H1 (cell line): ENCODE results near the gene HOXB3.

ENCODE experiments used
- CEBPB ChIP-seq: IDR thresholded peaks from 2 replicates; pipeline ENCODE4 v1.6.1; 2012; ENCODE audit warnings: low read depth, low read length
- CHD1 ChIP-seq: IDR thresholded peaks from 2 replicates; pipeline ENCODE4 v1.6.1; 2012; ENCODE audit warnings: low read depth, low read length, improper control_type of control experiment
- EP300 ChIP-seq, 2 experiments: IDR thresholded peaks; 1 replicate in 1 of 2; 2 replicates in 1 of 2; pipeline ENCODE4 v1.6.1; 2011 to 2012; ENCODE audit warnings: low read depth in 2 of 2, low read length in 2 of 2, mild to moderate bottlenecking in 2 of 2, borderline replicate concordance in 1 of 2, inconsistent platforms in 1 of 2, moderate library complexity in 1 of 2
- HDAC2 ChIP-seq, 2 experiments: fragments of 300-600 bp in 1 of 2; sonication (generic) in 1 of 2; IDR thresholded peaks; 2 replicates each; pipeline ENCODE4 v1.6.1; 2011 to 2012; ENCODE audit warnings: low read depth in 2 of 2, low read length in 2 of 2, mild to moderate bottlenecking in 2 of 2, moderate library complexity in 2 of 2, borderline replicate concordance in 1 of 2, inconsistent platforms in 1 of 2
- JUN ChIP-seq: IDR thresholded peaks from 2 replicates; pipeline ENCODE4 v1.6.1; 2011; ENCODE audit warnings: low read depth, mild to moderate bottlenecking, improper control_type of control experiment, low read length
- POLR2A ChIP-seq, 2 experiments: IDR thresholded peaks; 1 replicate in 1 of 2; 2 replicates in 1 of 2; pipeline ENCODE4 v1.6.1; 2011; ENCODE audit warnings: low read depth in 2 of 2, low read length in 2 of 2, mild to moderate bottlenecking in 2 of 2; ENCODE audit errors: control extremely low read depth in 1 of 2
- POLR2AphosphoS5 ChIP-seq: IDR thresholded peaks from 2 replicates; pipeline ENCODE4 v1.6.1; 2011; ENCODE audit warnings: low read depth, low read length
- RAD21 ChIP-seq, 2 experiments: IDR thresholded peaks in 1 of 2; conservative IDR thresholded peaks in 1 of 2; 2 replicates each; pipeline ENCODE4 v1.6.1; 2011; ENCODE audit warnings: low read depth in 2 of 2, low read length in 2 of 2, improper control_type of control experiment in 1 of 2, inconsistent platforms in 1 of 2, mild to moderate bottlenecking in 1 of 2, moderate library complexity in 1 of 2
- SIN3A ChIP-seq, 2 experiments: IDR thresholded peaks in 1 of 2; conservative IDR thresholded peaks in 1 of 2; 2 replicates each; pipeline ENCODE4 v1.6.1; 2011 to 2012; ENCODE audit warnings: low read length in 2 of 2, improper control_type of control experiment in 1 of 2, low read depth in 1 of 2, mild to moderate bottlenecking in 1 of 2
- SRF ChIP-seq: IDR thresholded peaks from 2 replicates; pipeline ENCODE4 v1.6.1; 2011; ENCODE audit warnings: mild to moderate bottlenecking, low read depth, low read length, moderate library complexity
- TCF12 ChIP-seq: IDR thresholded peaks from 2 replicates; pipeline ENCODE4 v1.6.1; 2011; ENCODE audit warnings: low read depth, mild to moderate bottlenecking, low read length
- ZNF274 ChIP-seq: IDR thresholded peaks from 2 replicates; pipeline ENCODE4 v1.7.0; 2012; ENCODE audit warnings: low read length, borderline replicate concordance; ENCODE audit errors: extremely low read depth
- TF ChIP-seq, protein P1 (sequence below), 3 experiments: IDR thresholded peaks; 1 replicate in 2 of 3; 2 replicates in 1 of 3; pipeline versions ENCODE4 v1.5.1 to v1.6.1; 2011; ENCODE audit warnings: low read length in 3 of 3, mild to moderate bottlenecking in 3 of 3, inconsistent platforms in 2 of 3, low read depth in 1 of 3, moderate library complexity in 1 of 3; ENCODE audit not compliant: insufficient read depth in 1 of 3; ENCODE audit errors: control extremely low read depth in 1 of 3
- TF ChIP-seq, protein P2 (sequence below): fragments of 300-600 bp; sonication (generic); IDR thresholded peaks from 2 replicates; pipeline ENCODE4 v1.7.1; 2012; ENCODE audit warnings: low read length, moderate library complexity, mild to moderate bottlenecking, inconsistent platforms; ENCODE audit not compliant: insufficient replicate concordance

- TF ChIP-seq POLR2A (IDR thresholded peaks at IDR 0.05; ENCODE audit: control extremely low read depth in 1 of 2, low read depth in 2 of 2, low read length in 2 of 2): no peak
- no peak for TF ChIP-seq POLR2AphosphoS5
- TF ChIP-seq, protein P1, sequence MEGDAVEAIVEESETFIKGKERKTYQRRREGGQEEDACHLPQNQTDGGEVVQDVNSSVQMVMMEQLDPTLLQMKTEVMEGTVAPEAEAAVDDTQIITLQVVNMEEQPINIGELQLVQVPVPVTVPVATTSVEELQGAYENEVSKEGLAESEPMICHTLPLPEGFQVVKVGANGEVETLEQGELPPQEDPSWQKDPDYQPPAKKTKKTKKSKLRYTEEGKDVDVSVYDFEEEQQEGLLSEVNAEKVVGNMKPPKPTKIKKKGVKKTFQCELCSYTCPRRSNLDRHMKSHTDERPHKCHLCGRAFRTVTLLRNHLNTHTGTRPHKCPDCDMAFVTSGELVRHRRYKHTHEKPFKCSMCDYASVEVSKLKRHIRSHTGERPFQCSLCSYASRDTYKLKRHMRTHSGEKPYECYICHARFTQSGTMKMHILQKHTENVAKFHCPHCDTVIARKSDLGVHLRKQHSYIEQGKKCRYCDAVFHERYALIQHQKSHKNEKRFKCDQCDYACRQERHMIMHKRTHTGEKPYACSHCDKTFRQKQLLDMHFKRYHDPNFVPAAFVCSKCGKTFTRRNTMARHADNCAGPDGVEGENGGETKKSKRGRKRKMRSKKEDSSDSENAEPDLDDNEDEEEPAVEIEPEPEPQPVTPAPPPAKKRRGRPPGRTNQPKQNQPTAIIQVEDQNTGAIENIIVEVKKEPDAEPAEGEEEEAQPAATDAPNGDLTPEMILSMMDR (IDR thresholded peaks at IDR 0.05; ENCODE audit: control extremely low read depth in 1 of 3, insufficient read depth in 1 of 3, low read depth in 1 of 3, low read length in 3 of 3): no peak
- TF ChIP-seq CEBPB: no peak
- no peak for TF ChIP-seq JUN
- no peak for TF ChIP-seq ZNF274
- no peak for TF ChIP-seq CHD1
- TF ChIP-seq SIN3A (conservative IDR thresholded peaks at IDR 0.05 in 1 of 2, IDR thresholded peaks at IDR 0.05 in 1 of 2; ENCODE audit: low read depth in 1 of 2, low read length in 2 of 2): no peak
- TF ChIP-seq, protein P2, sequence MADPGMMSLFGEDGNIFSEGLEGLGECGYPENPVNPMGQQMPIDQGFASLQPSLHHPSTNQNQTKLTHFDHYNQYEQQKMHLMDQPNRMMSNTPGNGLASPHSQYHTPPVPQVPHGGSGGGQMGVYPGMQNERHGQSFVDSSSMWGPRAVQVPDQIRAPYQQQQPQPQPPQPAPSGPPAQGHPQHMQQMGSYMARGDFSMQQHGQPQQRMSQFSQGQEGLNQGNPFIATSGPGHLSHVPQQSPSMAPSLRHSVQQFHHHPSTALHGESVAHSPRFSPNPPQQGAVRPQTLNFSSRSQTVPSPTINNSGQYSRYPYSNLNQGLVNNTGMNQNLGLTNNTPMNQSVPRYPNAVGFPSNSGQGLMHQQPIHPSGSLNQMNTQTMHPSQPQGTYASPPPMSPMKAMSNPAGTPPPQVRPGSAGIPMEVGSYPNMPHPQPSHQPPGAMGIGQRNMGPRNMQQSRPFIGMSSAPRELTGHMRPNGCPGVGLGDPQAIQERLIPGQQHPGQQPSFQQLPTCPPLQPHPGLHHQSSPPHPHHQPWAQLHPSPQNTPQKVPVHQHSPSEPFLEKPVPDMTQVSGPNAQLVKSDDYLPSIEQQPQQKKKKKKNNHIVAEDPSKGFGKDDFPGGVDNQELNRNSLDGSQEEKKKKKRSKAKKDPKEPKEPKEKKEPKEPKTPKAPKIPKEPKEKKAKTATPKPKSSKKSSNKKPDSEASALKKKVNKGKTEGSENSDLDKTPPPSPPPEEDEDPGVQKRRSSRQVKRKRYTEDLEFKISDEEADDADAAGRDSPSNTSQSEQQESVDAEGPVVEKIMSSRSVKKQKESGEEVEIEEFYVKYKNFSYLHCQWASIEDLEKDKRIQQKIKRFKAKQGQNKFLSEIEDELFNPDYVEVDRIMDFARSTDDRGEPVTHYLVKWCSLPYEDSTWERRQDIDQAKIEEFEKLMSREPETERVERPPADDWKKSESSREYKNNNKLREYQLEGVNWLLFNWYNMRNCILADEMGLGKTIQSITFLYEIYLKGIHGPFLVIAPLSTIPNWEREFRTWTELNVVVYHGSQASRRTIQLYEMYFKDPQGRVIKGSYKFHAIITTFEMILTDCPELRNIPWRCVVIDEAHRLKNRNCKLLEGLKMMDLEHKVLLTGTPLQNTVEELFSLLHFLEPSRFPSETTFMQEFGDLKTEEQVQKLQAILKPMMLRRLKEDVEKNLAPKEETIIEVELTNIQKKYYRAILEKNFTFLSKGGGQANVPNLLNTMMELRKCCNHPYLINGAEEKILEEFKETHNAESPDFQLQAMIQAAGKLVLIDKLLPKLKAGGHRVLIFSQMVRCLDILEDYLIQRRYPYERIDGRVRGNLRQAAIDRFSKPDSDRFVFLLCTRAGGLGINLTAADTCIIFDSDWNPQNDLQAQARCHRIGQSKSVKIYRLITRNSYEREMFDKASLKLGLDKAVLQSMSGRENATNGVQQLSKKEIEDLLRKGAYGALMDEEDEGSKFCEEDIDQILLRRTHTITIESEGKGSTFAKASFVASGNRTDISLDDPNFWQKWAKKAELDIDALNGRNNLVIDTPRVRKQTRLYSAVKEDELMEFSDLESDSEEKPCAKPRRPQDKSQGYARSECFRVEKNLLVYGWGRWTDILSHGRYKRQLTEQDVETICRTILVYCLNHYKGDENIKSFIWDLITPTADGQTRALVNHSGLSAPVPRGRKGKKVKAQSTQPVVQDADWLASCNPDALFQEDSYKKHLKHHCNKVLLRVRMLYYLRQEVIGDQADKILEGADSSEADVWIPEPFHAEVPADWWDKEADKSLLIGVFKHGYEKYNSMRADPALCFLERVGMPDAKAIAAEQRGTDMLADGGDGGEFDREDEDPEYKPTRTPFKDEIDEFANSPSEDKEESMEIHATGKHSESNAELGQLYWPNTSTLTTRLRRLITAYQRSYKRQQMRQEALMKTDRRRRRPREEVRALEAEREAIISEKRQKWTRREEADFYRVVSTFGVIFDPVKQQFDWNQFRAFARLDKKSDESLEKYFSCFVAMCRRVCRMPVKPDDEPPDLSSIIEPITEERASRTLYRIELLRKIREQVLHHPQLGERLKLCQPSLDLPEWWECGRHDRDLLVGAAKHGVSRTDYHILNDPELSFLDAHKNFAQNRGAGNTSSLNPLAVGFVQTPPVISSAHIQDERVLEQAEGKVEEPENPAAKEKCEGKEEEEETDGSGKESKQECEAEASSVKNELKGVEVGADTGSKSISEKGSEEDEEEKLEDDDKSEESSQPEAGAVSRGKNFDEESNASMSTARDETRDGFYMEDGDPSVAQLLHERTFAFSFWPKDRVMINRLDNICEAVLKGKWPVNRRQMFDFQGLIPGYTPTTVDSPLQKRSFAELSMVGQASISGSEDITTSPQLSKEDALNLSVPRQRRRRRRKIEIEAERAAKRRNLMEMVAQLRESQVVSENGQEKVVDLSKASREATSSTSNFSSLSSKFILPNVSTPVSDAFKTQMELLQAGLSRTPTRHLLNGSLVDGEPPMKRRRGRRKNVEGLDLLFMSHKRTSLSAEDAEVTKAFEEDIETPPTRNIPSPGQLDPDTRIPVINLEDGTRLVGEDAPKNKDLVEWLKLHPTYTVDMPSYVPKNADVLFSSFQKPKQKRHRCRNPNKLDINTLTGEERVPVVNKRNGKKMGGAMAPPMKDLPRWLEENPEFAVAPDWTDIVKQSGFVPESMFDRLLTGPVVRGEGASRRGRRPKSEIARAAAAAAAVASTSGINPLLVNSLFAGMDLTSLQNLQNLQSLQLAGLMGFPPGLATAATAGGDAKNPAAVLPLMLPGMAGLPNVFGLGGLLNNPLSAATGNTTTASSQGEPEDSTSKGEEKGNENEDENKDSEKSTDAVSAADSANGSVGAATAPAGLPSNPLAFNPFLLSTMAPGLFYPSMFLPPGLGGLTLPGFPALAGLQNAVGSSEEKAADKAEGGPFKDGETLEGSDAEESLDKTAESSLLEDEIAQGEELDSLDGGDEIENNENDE: no peak
- TF ChIP-seq RAD21 (IDR thresholded peaks at IDR 0.05 in 1 of 2, conservative IDR thresholded peaks at IDR 0.05 in 1 of 2; ENCODE audit: low read depth in 2 of 2, low read length in 2 of 2): no peak
- no peak for TF ChIP-seq EP300 (IDR thresholded peaks at IDR 0.05; ENCODE audit: borderline replicate concordance in 1 of 2, low read depth in 2 of 2, low read length in 2 of 2)
- no peak for TF ChIP-seq SRF
- no peak for TF ChIP-seq TCF12
- TF ChIP-seq HDAC2 (IDR thresholded peaks at IDR 0.05; ENCODE audit: borderline replicate concordance in 1 of 2, low read depth in 2 of 2, low read length in 2 of 2): no peak
Observed at GRCh38 chr17:48553190-48553547, 36.9 kb downstream of the HOXB3 start.
